Psoas muscle (tissue), 8 donors: ENCODE measurements around the gene ZNF169. TPM values are rescaled to one million over a fixed set of nuclear protein-coding genes. Genes with fewer than 3 reads are reported as not detected.
"Not testable (repeated sequence)": the region's sequence is repeated elsewhere in the genome, so short reads cannot be mapped to it uniquely, and the experiment has no call there.

Experiments
- ATAC-seq, 4 donors: fragments of 200-7000 bp; cut with Tn5 transposase; one replicate each; pipeline ENCODE4 v1.9.1; 2020; ENCODE audit warnings: moderate library complexity in 3 of 4, mild to moderate bottlenecking in 2 of 4
- DNase-seq, 2 donors: peaks; one replicate each; pipeline ENCODE4 v3.0.0-alpha.2; 2020
- H3K27ac ChIP-seq: fragments of 200-600 bp; one replicate; pipeline ENCODE4 v1.8.0; 2022
- H3K27me3 ChIP-seq, 3 donors: fragments of 200-600 bp in 1 of 3; one replicate each; pipeline versions ENCODE4 v1.6.1 to v1.8.0; 2013 to 2022; ENCODE audit warnings: low read length in 2 of 3, mild to moderate bottlenecking in 2 of 3, moderate library complexity in 1 of 3; ENCODE audit not compliant: insufficient read depth in 3 of 3
- H3K36me3 ChIP-seq, 2 donors: fragments of 200-600 bp in 1 of 2; one replicate each; pipeline versions ENCODE4 v1.6.1 to v1.8.0; 2013 to 2022; ENCODE audit warnings: low read depth in 1 of 2, mild to moderate bottlenecking in 1 of 2, moderate library complexity in 1 of 2; ENCODE audit not compliant: insufficient read depth in 1 of 2
- H3K4me1 ChIP-seq: fragments of 200-600 bp; one replicate; pipeline ENCODE4 v1.8.0; 2022
- H3K4me3 ChIP-seq: fragments of 200-600 bp; one replicate; pipeline ENCODE4 v1.8.0; 2022; ENCODE audit warnings: mild to moderate bottlenecking
- H3K9me3 ChIP-seq: fragments of 200-600 bp; one replicate; pipeline ENCODE4 v1.8.0; 2022
- WGBS, 3 donors: extraction: QIAGEN DNeasy Blood & Tissue Kit; methylation state at CpG; one replicate each; pipeline versions ENCODE4 v1.1.6 to v1.1.7; 2013; 5-methylcytosine and 5-hydroxymethylcytosine counted together
- intact Hi-C, 2 donors: fragments of 100-400 bp; cut with DNase I; formaldehyde crosslinking; loops; one replicate each; pipeline versions ENCODE4 v1.11.0 to v1.14.2; 2022
- polyA plus RNA-seq, 3 donors: library from polyadenylated mRNA; stranded (reverse); fragments of 200-250 nt; gene quantifications; one replicate each; pipeline ENCODE4 v1.2.3, GENCODE V29; 2013
- total RNA-seq, 4 donors: library from RNA; stranded (reverse); fragmentation: NEBNext Ultra II Directional in 2 of 4; extraction: Animal tissue kit (Norgen Biotek cat#: 25700) in 2 of 4; gene quantifications; one replicate each; pipeline versions ENCODE4 v1.2.1 to v1.2.4, GENCODE V29; 2021 to 2023
- TF ChIP-seq, protein P1 (sequence below): fragments of 200-600 bp; IDR thresholded peaks from one replicate; pipeline ENCODE4 v1.8.0; 2022; ENCODE audit warnings: antibody characterized with exemption
- donor health status: healthy with polysubstance abuse.
- donor health status: DM: no; HTN: no; CAD: no; lungs with moderate emphysema.
- donor health status: Bipolar disorder and iron deficiency.
- donor health status: healthy.
- donor health status: DM: yes; HTN: yes; CAD: no.
- donor health status: DM: no; HTN: no; CAD: no.
- donor health status: DM: no; HTN: no; CAD: no.
- donor health status: DM: yes; HTN: yes; CAD: no.

ZNF169 gene
- total and polyA plus RNA-seq, 7 donors: 0.59 to 2.8 (median 1.5) TPM

- intact Hi-C loops: no loop called here
- DNase-seq (no peak), ATAC-seq (no peak)
- no peaks in the 10 kb centered on the region for H3K27me3 ChIP-seq
- H3K9me3 ChIP-seq: no peaks in the 10 kb centered on the region
- peaks cover 0 to 5% of the 10 kb centered on the region in 2 donors for H3K36me3 ChIP-seq
- 96 to 98% (median 97%) methylated on average over 20 of the region's 20 CpGs for WGBS, 3 donors
- H3K4me3 ChIP-seq: no peak overlapping the region
- TF ChIP-seq, protein P1, sequence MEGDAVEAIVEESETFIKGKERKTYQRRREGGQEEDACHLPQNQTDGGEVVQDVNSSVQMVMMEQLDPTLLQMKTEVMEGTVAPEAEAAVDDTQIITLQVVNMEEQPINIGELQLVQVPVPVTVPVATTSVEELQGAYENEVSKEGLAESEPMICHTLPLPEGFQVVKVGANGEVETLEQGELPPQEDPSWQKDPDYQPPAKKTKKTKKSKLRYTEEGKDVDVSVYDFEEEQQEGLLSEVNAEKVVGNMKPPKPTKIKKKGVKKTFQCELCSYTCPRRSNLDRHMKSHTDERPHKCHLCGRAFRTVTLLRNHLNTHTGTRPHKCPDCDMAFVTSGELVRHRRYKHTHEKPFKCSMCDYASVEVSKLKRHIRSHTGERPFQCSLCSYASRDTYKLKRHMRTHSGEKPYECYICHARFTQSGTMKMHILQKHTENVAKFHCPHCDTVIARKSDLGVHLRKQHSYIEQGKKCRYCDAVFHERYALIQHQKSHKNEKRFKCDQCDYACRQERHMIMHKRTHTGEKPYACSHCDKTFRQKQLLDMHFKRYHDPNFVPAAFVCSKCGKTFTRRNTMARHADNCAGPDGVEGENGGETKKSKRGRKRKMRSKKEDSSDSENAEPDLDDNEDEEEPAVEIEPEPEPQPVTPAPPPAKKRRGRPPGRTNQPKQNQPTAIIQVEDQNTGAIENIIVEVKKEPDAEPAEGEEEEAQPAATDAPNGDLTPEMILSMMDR: no peak
- H3K4me1 ChIP-seq: no peaks in the 10 kb centered on the region
- H3K27ac ChIP-seq: no peak overlapping the region
Observed at GRCh38 chr9:94300470-94301301, 41.6 kb downstream of the ZNF169 start.

GRCh38 chr9:94301583-94301982 lies 42.5 kb downstream of the ZNF169 start:
- ATAC-seq: no peak
- WGBS, 3 donors: 88 to 95% (median 94%) methylated on average over 5 of the region's 5 CpGs
- H3K27ac ChIP-seq: no peak overlapping the region
- no peaks in the 10 kb centered on the region for H3K9me3 ChIP-seq
- TF ChIP-seq, protein P1: no peak
- no peak overlapping the region for H3K4me3 ChIP-seq
- no peaks in the 10 kb centered on the region for H3K27me3 ChIP-seq
- intact Hi-C loops: no loop called here
- peaks cover 0 to 5% of the 10 kb centered on the region in 2 donors for H3K36me3 ChIP-seq
- no peak for DNase-seq
- H3K4me1 ChIP-seq: no peaks in the 10 kb centered on the region

DNA sequence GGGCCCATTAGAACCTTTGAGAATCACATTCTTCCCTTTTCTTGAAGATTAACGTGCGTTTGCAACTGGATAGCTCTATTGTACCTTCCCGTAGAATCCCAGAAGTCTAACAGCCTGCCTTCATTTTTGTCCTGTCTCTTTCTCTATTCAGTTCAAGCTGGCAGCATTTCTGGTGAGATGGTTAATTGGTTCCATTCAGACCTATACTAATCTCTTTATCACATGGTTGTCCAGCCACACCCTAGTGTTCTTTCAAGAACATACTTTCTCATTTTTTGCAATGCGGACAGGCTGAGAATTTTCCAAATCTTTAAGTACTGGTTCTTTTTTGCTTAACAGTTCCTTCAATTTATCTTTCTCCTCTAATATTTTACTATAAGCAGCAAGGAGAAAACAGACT lies 43.3 kb downstream of the ZNF169 start:
- 86 to 91% (median 86%) methylated on average over 4 of the region's 4 CpGs for WGBS, 3 donors
- DNase-seq (no peak), ATAC-seq (no peak)
- TF ChIP-seq, protein P1: no peak
- intact Hi-C loops: no loop called here
- H3K27ac ChIP-seq: no peak overlapping the region
- peaks cover 0 to 5% of the 10 kb centered on the region in 2 donors for H3K36me3 ChIP-seq
- no peaks in the 10 kb centered on the region for H3K4me1 ChIP-seq
- no peaks in the 10 kb centered on the region for H3K9me3 ChIP-seq
- H3K27me3 ChIP-seq: no peaks in the 10 kb centered on the region
- no peak overlapping the region for H3K4me3 ChIP-seq

GRCh38 chr9:94303321-94303720 lies 44.2 kb downstream of the ZNF169 start:
- intact Hi-C loops: no loop called here
- H3K27me3 ChIP-seq: no peaks in the 10 kb centered on the region
- H3K36me3 ChIP-seq: peaks cover 0 to 5% of the 10 kb centered on the region in 2 donors
- H3K27ac ChIP-seq: no peak overlapping the region
- ATAC-seq: no peak
- TF ChIP-seq, protein P1: no peak
- DNase-seq: no peak
- H3K9me3 ChIP-seq: no peaks in the 10 kb centered on the region
- H3K4me3 ChIP-seq: no peak overlapping the region
- no peaks in the 10 kb centered on the region for H3K4me1 ChIP-seq

GRCh38 chr9:94315034-94315984 lies 56.2 kb downstream of the ZNF169 start:
- DNase-seq, H3K4me1 ChIP-seq, H3K36me3 ChIP-seq, H3K4me3 ChIP-seq, H3K9me3 ChIP-seq, H3K27ac ChIP-seq, intact Hi-C loops, H3K27me3 ChIP-seq: not testable (repeated sequence)
- 88 to 100% (median 94%) methylated on average over 4 to 7 of the region's 15 CpGs for WGBS, 3 donors
- peak in 3 of 4 donors; percentile 38 to 56 (median 51) for ATAC-seq

- 50 to 67% methylated on average over 2 of the region's 5 CpGs; no CpG with 5 or more reads in 1 of the 3 donors for WGBS, 3 donors
- intact Hi-C loops, H3K4me3 ChIP-seq, H3K9me3 ChIP-seq, DNase-seq, ATAC-seq, H3K27me3 ChIP-seq, H3K36me3 ChIP-seq, H3K27ac ChIP-seq, H3K4me1 ChIP-seq: not testable (repeated sequence)
Observed at GRCh38 chr9:94316236-94316635, 57.1 kb downstream of the ZNF169 start.

GRCh38 chr9:94317949-94318657 lies 59.0 kb downstream of the ZNF169 start:
- H3K27me3 ChIP-seq, ATAC-seq, H3K27ac ChIP-seq, H3K4me1 ChIP-seq, intact Hi-C loops, H3K36me3 ChIP-seq, DNase-seq, H3K4me3 ChIP-seq, H3K9me3 ChIP-seq: not testable (repeated sequence)
- WGBS, 3 donors: no CpG with 5 or more reads among the region's 10 CpGs
